COLO829 (cell line): ENCODE results near the gene ATF4.

Experiments
- DNase-seq: peaks from one replicate; pipeline ENCODE4 v3.0.0; 2012; ENCODE audit warnings: low spot score

The ATF4 gene

GRCh38 chr22:39520226-39521105, at the start of gene ATF4:
Gene ATF4, plus strand, starts transcription at chr22:39520562. Its CDS starts 884 bp downstream, at chr22:39521446.
- peak; percentile 92 for DNase-seq

- no peak for DNase-seq
Measured at GRCh38 chr22:39471381-39472141, 48.8 kb upstream of the ATF4 start.

- no peak for DNase-seq
Measured at GRCh38 chr22:39472570-39473556, 47.5 kb upstream of the ATF4 start.

- DNase-seq = no peak
Measured at GRCh38 chr22:39473851-39474250, 46.5 kb upstream of the ATF4 start.

GRCh38 chr22:39474351-39475111, 45.8 kb upstream of the ATF4 start:
- no peak for DNase-seq

- DNase-seq = no peak
Measured at GRCh38 chr22:39475337-39475736, 45.0 kb upstream of the ATF4 start.

GRCh38 chr22:39475902-39476301, 44.5 kb upstream of the ATF4 start:
- no peak for DNase-seq

- DNase-seq = no peak
Measured at GRCh38 chr22:39476664-39477063, 43.7 kb upstream of the ATF4 start.

- DNase-seq = no peak
Measured at GRCh38 chr22:39477542-39477941, 42.8 kb upstream of the ATF4 start.

- DNase-seq = peak; percentile 35
Measured at GRCh38 chr22:39478441-39478850, 41.9 kb upstream of the ATF4 start.

- DNase-seq = no peak
Measured at GRCh38 chr22:39479254-39479653, 41.1 kb upstream of the ATF4 start.

GRCh38 chr22:39480557-39480956, 39.8 kb upstream of the ATF4 start:
- DNase-seq = no peak

- DNase-seq = no peak
Measured at GRCh38 chr22:39481054-39481453, 39.3 kb upstream of the ATF4 start.

- no peak for DNase-seq
Measured at GRCh38 chr22:39481595-39481994, 38.8 kb upstream of the ATF4 start.

- no peak for DNase-seq
Measured at GRCh38 chr22:39482768-39483167, 37.6 kb upstream of the ATF4 start.

GRCh38 chr22:39486951-39487825, 33.2 kb upstream of the ATF4 start:
- DNase-seq = no peak

GRCh38 chr22:39487826-39488520, 32.4 kb upstream of the ATF4 start:
- DNase-seq = no peak

- no peak for DNase-seq
Measured at GRCh38 chr22:39488563-39489083, 31.7 kb upstream of the ATF4 start.
